AG08396 (cell line): Measurements from ENCODE around the gene CCDC33.

ENCODE experiments used
- DNase-seq: peaks from one replicate; pipeline ENCODE4 v3.0.0; 2012; ENCODE audit warnings: low spot score, mixed read lengths

The CCDC33 gene

GRCh38 chr15:74208901-74209559 is 27.1 kb upstream of the CCDC33 start:
- DNase-seq = no peak

DNA sequence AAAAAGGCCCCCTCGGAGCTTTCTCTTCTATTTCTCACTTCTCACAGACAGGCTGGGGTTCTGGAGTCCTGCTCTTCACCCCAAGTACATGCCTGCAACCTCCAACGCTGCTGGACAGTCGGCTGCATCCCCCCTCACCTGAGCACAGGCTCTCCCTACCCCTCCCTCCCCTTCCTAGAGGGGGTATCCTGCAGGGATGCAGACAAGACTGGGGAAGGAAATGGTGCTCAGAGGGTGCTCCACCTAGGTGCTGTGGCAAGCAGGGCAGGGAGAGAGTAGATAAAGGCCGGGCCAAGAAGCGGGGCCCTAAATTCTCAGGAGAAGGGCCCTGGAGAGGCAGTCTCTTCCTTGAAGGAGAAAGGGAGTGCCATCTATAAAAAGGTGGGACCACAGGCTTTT is 26.6 kb upstream of the CCDC33 start:
- no peak for DNase-seq

DNA sequence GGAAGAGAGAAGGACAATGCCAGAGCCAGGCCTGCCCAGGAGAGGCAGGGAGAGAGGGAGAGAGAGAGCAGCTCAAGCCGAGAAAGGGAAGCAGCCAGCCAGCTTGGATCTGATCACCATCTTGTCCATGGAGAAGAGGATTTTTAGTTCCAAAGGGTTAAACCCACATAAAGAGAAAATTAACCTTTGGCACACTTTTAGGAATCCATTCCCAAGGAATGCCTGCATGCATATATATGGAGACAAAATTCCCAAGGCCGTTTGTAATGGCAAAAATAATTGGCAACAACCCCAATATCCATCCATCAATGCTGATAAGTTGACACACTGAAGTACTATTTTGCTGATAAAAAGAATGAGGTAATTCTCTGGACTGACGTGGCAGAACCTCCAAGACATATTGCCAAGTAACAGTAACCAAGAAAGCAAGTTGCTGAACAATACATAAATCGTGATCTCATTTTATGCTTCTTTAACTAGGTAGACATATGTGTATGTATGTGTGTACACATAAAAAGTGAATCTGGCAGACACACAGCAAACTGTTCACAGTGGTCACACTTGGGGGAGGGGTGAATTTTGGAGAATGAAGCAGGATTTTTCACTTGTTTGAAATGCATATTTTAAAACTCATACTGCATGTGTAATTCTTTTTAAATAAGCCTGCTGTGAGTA is 26.0 kb upstream of the CCDC33 start:
- peak; percentile 53 for DNase-seq

DNA sequence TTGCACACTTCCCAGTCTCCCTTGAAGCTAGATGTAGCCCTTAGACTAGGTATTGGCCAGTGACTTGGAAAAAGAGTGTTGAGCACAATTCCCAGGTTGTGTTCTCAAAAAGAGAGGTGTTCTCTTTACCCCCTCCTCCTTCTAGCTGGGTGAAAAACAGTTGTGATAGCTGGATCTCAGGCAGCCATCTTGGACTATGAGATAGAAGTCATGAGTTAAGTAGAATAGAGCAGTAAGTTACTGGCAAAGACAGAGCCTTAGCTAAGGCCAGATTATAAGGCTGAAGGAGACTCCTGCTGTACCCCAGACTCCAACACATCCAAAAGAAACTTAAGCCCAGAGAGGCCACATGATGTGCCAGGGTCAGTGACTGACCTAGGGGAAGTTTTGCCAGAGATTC is 25.4 kb upstream of the CCDC33 start:
- DNase-seq = no peak

GRCh38 chr15:74211656-74212055 is 24.5 kb upstream of the CCDC33 start:
- no peak for DNase-seq

- DNase-seq = no peak
These were observed 23.6 kb upstream of the CCDC33 start for GRCh38 chr15:74212494-74212893.

DNA sequence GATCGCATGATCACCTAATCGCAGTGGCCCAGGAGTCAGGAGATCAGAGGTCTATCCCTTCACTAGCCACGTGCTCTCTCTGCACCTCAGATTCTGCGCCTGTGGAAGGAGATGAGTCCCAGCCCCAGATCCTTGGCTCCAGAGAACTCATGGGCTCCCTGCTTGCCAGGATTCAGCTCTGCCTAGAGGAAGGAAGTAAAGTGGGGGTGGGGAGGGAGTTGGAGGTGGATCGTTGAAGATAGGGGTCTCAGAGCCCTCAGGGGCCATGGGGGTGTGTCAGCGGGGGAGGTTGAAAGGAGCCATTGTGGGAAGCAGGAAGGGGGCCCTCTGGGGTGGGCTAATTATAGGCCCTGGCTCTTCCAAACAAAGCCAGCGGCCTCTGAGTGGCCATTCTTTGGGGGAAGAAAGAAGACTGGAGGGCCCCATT is 22.3 kb upstream of the CCDC33 start:
- DNase-seq = no peak

DNA sequence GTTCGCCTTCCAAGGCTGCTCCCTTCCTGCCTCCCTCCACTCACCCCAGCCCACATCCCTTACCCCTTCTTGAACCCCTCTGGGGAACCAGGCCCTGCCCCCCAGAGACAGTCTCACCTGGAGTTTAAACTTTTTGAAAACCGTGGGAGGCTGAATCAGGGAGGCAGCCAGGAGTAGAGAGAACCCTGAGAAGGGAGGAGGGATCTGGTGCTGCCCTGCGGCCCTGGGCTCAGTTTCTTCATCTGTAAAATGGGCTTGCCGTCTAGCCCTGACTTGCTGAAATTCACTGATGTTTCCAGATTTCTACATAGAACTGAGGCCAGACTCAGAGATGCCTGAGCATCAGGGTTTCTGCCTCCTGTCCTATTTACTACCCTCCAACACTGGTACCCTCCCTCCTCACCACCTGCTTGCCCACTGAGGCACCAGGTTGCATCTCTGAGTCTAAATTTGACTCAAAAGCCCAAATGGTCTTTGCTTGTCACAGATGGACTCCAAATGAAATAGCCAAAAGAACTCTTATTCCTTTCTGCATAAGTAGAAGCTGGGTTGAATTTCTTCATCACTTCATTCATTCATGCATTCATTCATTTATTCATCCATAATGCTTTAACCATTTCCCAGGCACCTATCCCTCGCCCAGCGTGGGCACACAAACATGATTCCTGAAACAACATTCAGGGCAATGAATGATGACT is 21.7 kb upstream of the CCDC33 start:
- DNase-seq = no peak

DNA sequence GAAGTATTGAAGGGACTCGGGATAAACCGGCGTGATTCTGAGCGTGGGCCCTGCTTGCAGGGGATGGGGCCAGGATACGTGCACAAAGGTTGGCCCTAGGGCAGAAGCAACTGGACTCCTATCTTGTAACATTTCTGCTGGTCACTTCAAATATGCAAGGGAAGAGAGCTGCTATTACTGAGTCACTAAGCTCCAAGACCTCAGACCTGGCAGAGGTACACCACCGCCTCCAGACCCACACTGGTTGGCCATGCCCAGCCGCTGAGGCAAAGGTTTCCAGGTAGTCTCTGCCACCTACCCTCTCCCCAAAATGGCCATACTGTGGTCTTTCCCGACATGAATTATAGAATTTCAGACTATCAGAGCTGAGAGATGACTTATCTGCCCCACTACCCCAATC is 20.2 kb upstream of the CCDC33 start:
- DNase-seq = no peak

DNA sequence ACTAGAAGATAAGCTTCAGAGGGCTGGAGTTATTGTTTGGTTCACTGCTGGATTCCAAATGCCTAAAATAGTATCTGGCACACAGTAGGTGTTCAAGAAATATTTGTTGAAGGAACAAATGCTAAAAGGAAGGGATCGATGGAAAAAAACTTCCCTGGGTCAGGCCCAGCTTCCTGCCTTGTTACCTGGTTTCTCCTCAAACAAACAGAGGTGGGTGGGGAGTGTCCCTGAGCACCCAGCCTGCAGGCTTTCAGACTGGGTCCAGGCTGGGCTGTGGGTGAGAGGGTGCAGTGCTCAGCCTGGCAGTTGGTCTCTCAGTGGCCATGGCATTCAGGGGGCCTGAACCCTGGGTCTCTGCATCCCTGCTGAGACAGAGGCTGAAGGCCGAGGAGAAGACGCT is 19.2 kb upstream of the CCDC33 start:
- DNase-seq = no peak

DNA sequence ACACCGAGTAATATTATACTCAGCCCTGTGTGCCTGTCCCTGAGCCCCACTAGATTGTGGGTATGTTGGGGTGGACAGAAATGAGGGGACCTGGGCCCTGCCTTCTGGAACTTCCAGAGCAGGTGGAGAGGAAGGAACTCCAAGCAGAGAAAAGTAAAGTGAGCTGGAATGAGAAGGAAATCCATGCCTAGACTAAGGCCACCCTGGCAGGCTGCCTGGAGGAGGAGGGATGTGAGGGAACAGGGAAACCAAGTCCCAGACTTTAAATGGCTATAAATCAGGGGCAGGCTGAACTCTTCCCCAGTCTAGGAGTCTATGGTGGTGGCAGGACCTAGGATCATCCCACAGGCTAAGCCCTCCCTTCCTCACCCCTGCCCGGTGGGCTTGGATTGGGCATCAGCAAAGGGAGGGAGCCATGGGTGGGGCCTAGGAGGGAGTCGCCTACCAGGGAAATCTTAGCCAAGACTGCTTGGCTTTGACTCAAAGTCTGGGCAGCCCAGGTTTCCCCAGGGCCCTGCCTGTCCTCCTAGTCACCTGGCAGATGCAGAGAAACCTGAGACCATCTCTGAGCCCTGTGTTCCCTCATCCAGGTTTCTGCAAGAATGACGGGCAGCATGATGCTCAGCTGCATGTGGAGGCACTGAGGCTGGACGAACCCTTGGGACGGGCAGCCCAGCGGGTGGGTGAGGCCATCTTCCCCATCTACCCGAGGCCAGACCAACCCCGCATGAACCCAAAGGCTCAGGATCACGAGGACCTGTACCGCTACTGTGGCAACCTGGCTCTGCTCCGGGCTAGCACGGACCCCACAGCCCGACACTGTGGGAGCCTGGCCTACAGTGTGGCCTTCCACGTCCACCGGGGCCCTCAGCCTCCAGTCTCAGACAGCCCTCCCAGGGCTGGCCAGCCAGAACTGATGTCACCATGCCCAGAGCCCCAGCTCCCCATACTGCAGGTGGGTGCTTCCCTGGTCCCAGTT is 17.9 kb upstream of the CCDC33 start:
- DNase-seq = no peak

DNA sequence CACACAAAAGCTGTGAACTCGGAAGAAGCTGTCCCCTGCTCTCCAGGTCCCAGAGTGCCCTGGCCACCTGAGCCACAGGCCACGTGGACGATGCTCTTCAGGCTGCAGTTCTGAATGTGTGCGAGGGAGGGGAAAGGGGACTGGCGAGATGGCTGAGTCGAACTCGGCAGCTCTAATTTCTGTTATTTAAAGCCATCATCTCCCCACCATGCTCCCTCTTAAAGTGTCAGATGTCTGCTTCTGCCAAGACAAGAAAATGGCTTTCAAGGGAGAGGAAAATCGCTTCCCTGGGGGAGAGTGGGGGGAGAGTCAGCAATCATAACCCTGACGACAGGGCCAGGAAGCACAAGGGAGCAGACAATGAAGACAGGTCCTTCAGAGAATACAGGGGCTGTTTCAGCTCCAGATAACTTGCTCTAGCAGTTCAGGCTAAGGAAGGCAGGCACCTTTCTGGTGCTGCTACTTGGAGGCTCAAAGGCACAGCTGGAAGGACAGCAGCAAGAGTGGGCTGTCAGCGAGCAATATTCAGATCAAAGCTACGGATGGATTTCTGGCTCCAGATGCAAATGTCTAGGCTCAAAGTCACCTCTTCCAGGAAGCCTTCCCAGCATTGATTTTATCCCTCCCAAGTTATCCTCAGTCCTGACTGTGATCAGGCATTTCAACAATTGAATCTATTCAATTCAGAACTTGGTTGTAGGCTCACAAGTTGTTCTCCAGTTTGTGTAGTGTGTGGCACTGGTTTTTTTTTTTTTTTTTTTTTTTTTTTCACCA is 15.5 kb upstream of the CCDC33 start:
- no peak for DNase-seq

DNA sequence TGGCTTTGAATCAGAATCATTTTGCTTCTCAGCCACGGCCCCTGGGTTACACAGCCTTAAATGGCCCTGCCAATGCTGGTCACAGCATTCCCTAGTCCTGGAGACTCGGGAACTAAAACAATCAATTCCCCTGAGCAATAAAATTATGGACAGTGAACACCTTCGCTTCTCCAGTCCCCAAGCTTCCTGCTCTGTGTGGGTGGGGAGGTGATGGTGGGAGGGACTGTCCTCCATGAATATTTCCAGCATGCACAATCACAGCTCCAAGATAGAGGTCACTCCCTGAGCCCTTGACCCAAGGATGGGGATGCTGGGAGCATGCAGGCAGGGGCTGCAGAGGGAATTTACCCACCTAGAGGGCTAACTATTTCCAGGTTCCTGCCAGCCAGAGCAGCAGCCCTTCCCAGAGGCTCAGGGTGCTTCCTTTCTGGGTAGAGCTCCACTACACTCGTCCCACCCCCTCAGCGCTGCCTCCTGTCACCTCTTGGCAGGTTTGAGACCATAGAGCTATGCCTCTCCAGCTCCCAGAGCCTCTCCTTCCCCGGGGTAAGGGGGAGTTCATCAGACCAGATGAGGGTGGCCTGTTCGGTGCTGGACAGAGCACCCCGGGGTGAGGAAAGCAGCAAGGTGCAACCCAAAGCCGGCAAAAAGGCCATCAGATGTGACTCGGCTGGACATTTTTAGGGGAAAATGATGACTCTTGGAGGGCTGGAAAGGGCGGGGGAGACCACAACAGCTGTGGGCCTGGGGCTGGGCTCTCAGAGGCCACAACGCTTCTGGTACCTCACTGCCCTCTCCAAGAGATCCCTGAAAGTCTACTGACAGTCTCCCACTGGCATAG is 14.5 kb upstream of the CCDC33 start:
- DNase-seq = no peak

GRCh38 chr15:74222240-74223119 is 13.6 kb upstream of the CCDC33 start:
- DNase-seq = no peak

- DNase-seq = no peak
These were observed 10.2 kb upstream of the CCDC33 start for GRCh38 chr15:74225928-74226327.

DNA sequence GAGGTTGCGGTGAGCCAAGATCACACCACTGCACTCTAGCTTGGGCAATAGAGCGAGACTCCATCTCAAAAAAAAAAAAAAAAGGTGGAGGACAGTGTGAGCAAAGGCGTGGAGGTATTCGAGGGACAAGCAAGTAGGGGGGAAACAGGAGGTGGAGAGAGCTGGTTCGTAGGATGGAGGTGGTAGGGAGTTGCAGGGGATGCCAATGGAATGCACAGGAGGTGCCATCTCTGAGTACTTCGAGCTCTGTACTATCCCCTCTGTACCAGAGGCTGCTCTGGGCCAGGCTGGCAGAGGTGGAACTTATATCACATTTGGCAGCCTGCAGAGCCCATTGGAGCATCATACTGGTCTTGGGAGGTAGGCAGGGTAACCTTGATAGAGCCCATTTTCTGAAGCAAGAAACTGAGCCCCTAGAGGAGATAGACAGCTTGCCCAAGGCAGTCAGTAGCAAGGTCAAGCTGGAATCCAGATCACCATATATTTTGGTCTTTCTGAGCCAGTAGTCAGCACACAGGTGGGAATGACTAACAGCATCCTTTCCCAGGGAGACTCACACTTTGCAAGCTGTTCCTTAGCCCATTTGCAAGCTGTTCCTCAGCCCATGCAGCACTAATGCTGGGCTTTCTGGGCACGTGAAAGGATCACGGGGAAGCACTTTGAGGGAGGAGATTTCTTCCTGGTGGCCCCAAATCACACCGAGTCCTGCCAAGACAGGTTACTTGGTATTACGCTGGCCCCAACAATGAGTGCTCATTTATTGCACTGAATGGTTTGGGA is 9.2 kb upstream of the CCDC33 start:
- no peak for DNase-seq

DNA sequence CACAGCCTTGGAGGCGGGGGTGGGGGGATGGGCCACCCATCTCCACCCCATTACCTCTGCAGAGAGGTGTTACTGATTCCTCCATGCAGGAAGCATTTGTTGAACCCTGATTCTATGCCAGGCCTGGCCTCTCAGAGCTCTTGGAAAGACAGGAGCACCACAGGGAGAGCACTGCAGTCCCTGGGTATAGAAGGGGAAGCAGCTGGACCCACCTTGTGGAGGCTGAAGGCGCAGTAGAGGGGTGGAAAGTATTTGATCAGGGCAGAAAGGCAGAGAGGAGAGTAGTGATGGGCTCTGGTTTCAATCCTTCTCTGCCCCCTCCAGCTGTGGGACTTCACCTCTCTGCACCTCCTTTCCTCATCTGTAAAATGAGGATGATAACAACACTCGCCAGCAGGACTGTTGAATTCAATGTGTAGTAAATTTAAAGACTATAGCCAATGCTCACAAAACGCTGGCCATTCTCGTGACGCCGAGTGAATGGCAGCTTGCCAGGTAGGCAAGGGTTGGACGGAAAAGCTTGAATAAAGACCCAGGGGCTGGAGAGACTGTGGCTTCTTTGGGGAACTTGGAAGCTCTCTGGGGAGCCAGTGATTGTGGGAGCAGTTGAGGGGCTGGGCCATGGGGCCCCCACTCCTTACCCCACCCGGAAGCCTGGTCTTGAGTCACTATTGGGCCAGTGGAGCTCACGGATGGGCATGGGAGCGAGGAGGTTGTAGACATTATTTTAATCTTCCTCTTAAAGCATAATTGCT is 8.0 kb upstream of the CCDC33 start:
- DNase-seq = no peak

- DNase-seq = no peak
These were observed 7.4 kb upstream of the CCDC33 start for GRCh38 chr15:74228723-74229081.
